HG03558 (cell line): ENCODE measurements around the gene DGKI.

Source experiments
- ATAC-seq: cut with Tn5 transposase; IDR thresholded peaks from one replicate; pipeline ENCODE4 v1.9.1; 2021; ENCODE audit warnings: moderate number of reproducible peaks; ENCODE audit not compliant: unreplicated experiment; ENCODE audit errors: extremely low read depth

Gene DGKI

DNA sequence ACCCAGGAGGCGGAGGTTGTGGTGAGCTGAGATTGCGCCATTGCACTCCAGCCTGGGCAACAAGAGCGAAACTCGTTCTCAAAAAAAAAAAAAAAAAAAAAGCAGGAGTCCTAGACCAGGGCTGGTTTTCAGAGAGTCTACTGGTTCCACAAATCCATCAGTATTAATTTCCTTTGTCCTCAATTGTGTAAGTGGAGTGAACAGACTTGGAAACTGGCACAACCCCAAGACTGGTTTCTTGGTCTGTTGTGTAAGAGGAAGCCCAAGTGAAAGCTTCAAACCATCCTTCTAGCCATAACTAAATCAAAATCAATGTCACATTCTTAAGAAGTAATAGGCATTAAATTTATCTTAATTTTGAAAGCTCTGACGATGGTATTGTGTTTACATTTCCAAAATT lies 213.6 kb downstream of the DGKI start:
- ATAC-seq: no peak

- no peak for ATAC-seq
Measured at GRCh38 chr7:137628216-137628615, 218.6 kb downstream of the DGKI start.

DNA sequence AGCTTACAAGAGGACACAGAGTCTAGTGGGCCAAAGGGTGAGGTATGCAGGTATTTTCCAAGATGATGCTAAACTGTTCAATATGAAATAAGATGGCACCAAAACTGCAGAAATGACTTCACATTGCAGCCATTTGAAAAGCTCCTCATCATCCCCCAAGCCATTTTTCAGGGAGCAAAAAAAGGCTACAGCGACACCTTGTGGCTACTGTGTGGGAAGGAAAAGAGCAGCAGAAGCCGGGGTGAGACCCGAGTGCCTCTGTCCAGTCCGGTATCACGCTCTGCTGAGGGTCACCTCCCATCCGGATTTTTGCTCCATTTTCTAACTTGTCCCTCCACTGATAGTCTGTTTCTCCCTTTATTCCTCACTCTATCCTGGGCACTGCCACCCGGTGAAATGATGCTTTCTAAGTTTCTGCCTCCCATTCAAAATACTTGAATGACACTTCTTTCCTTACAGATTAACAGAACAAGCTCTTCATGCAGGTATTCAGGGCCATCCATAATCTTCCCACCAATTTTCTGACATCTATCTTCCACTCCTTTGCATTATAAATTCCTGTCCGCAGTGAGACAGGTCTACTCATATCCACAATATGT lies 220.2 kb downstream of the DGKI start:
- ATAC-seq: no peak

DNA sequence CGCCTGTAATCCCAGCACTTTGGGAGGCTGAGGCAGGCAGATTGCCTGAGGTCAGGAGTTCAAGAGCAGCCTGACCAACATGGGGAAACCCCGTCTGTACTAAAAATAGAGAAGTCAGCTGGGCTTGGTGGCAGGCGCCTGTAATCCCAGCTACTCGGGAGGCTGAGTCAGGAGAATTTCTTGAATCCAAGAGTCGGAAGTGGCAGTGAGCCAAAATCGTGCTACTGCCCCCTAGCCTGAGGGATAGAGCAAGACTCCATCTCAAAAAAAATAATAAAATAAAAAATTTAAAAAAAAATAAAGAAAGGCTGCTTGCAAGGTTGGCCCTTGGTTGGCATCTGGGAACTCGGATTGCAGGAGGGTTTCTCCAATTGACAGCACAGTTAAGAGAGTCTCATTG lies 221.6 kb downstream of the DGKI start:
- ATAC-seq: no peak

- ATAC-seq: no peak
Measured at GRCh38 chr7:137619181-137619580, 227.6 kb downstream of the DGKI start.

DNA sequence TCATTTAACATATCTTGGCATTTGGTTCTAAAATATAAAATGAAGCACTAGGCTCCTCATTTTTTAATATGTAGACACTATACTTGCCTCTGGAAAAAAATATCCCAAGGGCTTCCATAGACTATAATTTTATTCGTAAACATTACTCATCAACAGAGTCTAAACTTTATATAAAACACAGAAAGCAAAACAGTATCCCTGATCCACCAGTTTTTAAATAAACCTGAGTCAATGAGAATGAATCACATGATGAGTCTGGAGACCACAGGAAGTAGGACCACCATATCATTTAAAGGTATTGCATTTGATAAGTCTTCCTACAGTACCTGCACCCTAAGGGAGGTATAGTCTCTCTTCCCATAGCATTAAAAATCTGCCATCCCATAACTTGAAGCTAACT lies 228.0 kb downstream of the DGKI start:
- ATAC-seq: no peak

- ATAC-seq: no peak
Measured at GRCh38 chr7:137613006-137613525, 233.7 kb downstream of the DGKI start.

DNA sequence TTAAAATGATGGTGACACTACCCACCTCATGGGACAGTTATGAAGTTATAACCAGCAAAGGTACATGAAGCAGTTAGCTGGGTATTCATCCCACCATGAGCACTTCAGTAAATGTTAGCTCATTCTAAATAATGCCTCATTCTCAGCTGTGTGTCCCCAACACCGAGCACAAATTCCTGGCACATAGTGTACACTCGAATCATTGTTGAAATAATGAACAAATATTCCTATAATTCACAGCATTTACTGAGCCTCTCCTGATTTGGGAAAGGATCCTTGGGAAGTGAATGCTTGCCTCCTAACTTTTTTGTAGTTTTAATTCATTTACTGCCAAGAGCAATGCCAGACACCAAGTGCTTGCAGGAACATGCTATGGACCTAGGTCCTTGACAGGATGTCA lies 235.2 kb downstream of the DGKI start:
- no peak for ATAC-seq

DNA sequence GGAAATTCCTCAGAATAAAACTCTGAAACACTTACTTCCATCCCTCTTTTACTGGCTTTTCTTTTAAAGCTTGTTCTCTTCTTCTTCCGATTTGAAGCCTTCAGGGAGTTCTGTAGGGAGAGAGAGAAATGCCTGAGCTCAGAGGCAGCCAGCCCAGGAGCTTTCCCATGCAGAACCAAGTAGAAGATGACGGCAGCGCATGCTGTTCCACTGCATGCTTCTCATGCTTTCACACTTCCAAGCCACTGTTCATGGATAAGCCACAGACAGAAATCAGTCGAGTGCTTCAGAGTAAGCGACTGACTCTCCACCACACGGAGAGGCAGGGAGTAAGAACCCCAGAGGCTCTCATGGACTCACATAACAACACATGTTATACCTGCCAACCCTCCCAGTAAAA lies 237.3 kb downstream of the DGKI start:
- ATAC-seq: no peak

DNA sequence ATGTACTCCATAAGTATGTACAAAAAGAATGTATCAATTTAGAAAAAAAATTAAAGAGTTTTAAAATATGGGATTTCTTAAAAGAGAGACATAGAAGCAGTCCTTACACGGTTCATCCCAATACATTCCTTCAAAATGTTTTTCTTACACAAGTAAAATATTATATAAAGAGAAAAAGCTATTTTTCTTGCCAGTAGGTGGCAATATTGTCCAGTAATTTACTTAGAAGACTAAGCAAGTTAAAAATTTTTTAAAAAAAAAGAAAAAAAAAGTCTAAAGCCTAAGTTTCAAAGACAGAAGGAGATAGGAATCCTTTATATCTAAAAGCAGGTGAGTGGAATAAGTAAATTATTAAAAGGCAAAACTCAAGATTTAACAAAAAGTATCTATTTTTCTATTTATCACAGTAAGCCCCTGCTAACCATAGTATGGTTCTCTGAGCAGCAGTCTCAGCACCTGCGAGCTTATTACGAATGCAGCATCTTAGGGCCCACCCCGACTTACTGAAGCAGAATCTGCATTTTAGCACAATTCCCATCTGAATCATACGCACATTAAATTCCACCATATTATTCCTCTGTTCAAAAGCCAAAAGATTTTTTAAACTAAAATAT lies 240.6 kb downstream of the DGKI start:
- no peak for ATAC-seq

DNA sequence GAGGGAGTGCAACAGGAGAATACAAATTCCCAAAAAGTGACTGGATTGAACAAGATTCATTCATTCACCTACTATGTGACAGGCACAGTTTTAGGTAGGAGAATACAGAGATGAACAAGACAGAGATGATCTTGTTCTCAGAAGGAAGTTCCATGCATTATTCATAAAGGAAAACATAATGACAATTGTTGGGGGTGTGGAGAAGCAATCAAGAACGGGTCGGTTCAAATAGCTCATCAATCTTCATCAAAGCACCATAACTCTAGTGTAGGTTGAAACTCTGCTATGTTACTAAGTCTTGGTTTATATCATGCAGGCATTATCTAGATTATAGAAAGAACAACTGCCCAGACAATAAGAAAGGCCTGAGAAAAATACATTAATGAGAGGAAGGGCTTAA lies 243.7 kb downstream of the DGKI start:
- ATAC-seq: no peak

DNA sequence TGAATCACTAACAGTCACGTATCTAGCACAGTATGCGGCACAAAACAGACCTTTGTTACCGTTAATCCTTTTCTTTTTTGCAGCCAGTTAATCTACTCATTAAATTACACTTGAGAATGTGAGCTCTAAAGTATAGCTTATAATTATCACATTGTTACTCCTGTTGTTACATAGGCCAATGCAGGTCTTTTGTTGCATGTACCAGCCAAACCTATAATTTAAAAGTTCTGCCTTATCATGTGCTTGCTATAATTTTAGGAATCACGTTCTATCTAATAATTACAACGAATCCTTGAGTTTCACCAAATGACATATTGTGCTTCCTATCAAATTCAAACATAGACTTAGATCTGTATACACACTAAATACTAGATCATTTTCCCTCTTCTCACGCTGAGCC lies 245.1 kb downstream of the DGKI start:
- no peak for ATAC-seq

DNA sequence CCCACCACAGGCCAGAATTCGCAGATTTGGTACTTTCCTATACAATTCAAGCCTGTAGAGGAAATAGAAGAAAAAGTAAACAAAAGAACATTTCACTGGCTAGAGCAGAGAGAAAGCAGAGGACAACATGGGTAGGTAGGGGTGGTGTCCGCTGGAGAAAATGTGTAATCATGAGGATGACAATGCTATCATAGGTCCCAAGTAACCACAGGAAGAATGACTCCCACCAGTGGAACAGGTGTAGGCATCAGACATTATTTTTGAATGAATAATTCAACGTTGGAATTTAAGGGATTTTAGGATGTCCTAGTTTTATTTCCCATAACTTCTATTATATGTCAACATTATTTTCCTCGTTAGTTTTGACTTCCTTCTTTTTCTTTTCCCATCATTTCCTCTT lies 248.9 kb downstream of the DGKI start:
- ATAC-seq: no peak

DNA sequence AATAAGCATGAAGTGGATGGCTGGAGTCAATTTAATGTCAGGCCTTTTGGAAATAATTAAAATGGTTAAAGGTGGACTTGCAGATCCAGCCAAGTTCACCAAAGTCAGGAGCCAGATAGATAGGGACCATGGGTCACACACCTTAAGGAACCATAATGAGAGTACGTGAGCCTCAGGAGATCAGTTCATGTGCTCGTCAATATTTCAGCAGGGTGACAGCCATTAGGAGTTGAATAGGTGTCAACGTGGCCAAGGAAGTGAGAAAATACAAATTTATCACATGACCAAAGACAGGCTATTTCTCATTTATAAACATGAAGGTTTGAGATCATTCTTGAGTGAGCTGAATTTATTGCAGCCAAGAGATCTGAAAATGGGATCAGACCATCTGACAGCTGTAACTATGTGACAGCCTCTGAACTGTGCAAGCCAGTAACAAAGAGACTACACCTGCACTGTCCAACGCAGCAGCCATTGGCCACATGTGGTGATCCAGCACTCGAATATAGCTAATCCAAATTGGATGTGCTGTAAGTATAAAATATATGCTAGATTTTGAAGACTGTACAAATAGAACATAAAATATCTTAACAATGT lies 253.6 kb downstream of the DGKI start:
- ATAC-seq: no peak

- peak; percentile 43 for ATAC-seq
Measured at GRCh38 chr7:137592232-137592896, 254.4 kb downstream of the DGKI start.

GRCh38 chr7:137591421-137591837 lies 255.3 kb downstream of the DGKI start:
- no peak for ATAC-seq

GRCh38 chr7:137590756-137591305 lies 255.9 kb downstream of the DGKI start:
- ATAC-seq: no peak

DNA sequence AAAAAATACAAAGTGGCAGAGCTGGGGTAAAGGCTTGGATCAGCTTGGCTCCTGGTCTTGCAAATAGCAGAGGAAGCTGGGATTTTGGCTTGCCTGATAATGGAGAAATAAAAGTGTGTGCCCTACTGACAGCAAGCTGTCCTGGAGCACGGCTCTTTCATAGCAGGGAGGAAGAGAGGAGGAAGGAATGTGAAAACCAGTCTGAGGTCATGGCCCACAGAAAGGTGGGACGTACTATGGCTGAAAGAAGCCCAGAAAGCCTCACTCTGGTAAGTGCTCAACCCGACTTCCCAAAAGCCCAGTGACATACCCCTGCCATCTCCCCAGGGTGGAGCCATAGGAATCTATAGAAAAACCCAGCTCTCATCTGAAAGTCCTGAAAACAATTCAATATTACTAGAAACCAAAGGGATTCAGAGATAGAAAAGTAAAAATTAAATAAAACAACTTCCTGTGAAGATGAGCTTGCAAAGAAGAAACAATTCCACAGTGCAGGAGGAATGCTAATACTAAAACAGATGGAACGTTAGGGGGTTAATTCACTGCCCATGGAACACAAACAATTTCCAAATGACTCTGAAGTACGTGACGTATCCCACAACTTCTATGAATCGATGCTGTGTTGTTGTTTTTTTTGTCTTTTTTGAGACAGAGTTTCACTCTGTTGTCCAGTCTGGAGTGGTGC lies 256.6 kb downstream of the DGKI start:
- ATAC-seq: no peak

- ATAC-seq: no peak
Measured at GRCh38 chr7:137587326-137587725, 259.4 kb downstream of the DGKI start.

DNA sequence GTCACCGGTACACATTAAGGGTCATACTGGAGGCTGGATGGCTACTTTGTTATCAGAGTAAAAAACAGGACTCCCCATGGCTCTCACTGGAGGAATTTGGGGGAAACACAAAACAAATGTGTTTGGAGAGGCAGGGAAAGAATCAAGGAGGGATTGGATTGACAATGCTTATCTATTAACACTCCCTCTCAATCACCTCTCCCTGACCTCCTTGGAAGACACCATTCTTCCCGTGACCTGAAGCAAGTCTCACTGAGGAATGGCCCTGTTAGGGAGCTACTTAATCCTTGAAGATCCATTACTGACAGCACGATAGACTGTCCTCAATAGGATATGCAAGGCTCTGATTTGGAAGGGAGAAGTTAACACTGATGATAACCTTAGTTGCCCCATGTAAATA lies 261.2 kb downstream of the DGKI start:
- no peak for ATAC-seq
